ENCODE measurements around the gene PDE10A. TPM values are rescaled to one million over a fixed set of nuclear protein-coding genes. Genes with fewer than 3 reads are reported as not detected.
A peak's percentile ranks its signal among the peaks of the same experiment; 100 is the strongest.

PDE10A gene
- total RNA-seq = 1 to 10 TPM; 2.9 to 8.8 (median 3.9) TPM

DNA sequence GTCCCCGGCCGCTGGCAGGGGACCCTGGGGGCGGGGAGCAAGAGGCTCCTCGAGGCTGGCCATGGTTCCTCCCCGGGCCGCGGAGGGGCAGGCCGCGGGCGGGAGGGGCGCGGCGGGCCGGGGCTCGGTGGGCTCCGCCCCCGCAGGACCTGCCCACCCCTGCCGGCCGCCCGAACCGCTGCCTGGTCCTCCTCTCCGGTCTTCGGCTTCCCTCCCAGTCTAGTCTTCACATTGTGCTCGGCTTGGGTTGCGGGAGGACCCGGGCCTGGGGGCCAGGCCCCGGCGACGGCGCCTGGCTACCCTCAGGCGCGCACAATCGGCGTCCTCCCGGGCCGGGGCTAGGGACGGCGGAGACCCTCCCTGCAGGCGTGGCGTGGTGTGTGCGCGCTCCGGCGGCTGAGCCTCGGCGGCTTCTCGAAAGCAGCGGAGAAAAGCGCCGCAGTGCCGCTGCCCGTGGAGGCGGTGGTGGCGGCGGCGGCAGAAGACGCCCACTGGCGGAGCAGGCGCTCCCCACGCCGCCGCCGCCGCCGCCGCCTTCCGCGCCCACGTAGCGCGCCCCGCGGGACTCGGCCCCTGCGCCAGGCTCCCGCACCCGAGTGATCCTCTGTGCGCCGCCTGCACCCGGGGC is at the start of gene PDE10A:
Gene PDE10A (minus strand): TSS at position 493 of the 628 bp plus-strand sequence. CDS start 430 bp downstream, at position 63.
- Histone ChIP-seq H3K27me3 (peaks cover 0 to 90% (median 49%) of the 10 kb centered on the region in 4 donors), H3K4me3 (peak within 1 kb of the TSS; percentile 62 to 69 (median 67)), H3K27ac (replicated peaks in 1 of 4) (peak within 1 kb of the TSS; percentile 64 to 74 (median 67)), H3K9me3 (no peaks in the 10 kb centered on the region), H3K4me1 (peaks cover 21 to 50% (median 49%) of the 10 kb centered on the region in 4 donors), H3K36me3 (no peaks in the 10 kb centered on the region)
- DNase-seq (ENCODE audit: extremely low spot score) = peak; percentile 91
- TF ChIP-seq EP300 (IDR thresholded peaks at IDR 0.05) (no peak), POLR2AphosphoS5 (IDR thresholded peaks at IDR 0.05) (no peak), POLR2A (IDR thresholded peaks at IDR 0.05; ENCODE audit: low read depth) (no peak)
- TF ChIP-seq, protein P1, sequence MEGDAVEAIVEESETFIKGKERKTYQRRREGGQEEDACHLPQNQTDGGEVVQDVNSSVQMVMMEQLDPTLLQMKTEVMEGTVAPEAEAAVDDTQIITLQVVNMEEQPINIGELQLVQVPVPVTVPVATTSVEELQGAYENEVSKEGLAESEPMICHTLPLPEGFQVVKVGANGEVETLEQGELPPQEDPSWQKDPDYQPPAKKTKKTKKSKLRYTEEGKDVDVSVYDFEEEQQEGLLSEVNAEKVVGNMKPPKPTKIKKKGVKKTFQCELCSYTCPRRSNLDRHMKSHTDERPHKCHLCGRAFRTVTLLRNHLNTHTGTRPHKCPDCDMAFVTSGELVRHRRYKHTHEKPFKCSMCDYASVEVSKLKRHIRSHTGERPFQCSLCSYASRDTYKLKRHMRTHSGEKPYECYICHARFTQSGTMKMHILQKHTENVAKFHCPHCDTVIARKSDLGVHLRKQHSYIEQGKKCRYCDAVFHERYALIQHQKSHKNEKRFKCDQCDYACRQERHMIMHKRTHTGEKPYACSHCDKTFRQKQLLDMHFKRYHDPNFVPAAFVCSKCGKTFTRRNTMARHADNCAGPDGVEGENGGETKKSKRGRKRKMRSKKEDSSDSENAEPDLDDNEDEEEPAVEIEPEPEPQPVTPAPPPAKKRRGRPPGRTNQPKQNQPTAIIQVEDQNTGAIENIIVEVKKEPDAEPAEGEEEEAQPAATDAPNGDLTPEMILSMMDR (IDR thresholded peaks at IDR 0.05) = no peak
- 0% methylated on average over 15 of the region's 80 CpGs for WGBS
- intact Hi-C loops (cut with DNase I) = no loop called here

DNA sequence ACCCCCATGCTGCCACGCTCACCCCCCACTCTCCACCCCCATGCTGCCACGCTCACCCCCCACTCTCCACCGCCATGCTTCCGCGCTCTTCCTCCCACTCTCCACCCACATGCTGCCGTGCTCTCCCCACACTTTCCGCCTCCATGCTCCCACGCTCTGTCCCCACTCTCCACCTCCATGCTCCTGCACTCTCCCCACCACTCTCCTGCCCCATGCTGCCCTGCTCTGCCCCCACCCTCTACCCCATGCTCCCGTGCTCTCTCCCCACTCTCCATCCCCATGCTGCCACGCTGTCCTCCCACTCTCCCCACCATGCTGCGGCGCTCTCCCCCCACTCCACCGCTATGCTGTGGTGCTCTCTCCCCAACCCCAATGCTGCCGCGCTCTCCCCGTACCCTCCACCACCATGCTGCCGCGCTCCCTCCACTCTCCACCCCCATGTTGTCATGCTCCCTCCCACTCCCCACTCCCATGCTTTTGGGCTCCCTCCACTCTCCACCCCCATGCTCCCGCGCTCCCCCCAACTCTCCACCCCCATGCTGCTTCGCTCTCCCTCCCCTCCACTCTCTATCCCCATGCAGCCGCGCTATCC is 46.0 kb upstream of the PDE10A start:
- TF ChIP-seq POLR2A (IDR thresholded peaks at IDR 0.05; ENCODE audit: low read depth) = no peak
- TF ChIP-seq EP300 (IDR thresholded peaks at IDR 0.05) = no peak
- TF ChIP-seq, protein P1 (IDR thresholded peaks at IDR 0.05) = no peak
- TF ChIP-seq POLR2AphosphoS5 (IDR thresholded peaks at IDR 0.05) = no peak
- Histone ChIP-seq H3K27me3 (no peaks in the 10 kb centered on the region), H3K4me1 (peaks cover 0 to 4% (median 2%) of the 10 kb centered on the region in 4 donors), H3K36me3 (no peaks in the 10 kb centered on the region), H3K4me3 (no peak overlapping the region), H3K9me3 (no peaks in the 10 kb centered on the region), H3K27ac (replicated peaks in 1 of 4) (no peak overlapping the region)
- intact Hi-C loops (cut with DNase I) = no loop called here
- no peak for DNase-seq (ENCODE audit: extremely low spot score)
- 96% methylated on average over 23 of the region's 23 CpGs for WGBS

DNA sequence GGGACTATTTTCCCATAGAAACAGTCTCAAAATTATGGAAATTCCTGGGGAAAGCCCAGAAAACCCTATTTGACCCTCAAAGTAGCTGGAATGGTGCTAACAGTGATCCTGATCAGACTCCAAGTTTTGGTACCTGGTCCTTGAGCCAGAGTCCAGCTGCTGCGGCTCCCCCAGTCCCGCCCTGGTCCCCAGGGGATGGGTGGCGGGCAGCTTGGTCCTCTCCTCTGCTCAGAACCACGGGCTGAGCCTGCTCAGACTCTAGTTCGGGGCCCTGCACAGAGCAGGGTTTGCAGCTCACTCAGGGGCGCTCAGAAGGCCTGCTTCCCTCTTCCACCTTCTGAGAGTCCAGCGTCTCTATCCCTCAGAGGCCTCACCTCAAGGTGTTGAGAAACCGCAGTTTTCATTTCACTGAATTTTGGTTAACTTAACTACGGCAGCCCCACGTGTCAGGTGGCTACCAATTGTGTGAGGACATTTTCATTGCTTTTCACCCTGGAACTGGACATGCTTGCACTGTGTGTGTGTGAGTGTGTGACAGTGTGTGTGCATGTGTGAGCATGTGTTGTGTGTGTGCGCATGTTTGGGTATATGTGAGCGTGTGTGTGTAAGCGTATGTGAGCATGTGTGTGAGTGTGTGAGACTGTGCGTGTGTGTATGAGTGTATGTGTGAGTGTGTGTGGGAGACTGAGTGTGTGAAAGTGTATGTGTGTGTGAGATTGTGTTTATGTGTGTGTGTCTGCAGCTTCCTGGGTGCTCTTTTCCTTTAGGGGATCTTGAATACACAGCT is 44.2 kb upstream of the PDE10A start:
- TF ChIP-seq EP300 (IDR thresholded peaks at IDR 0.05) = no peak
- no peak for TF ChIP-seq POLR2AphosphoS5 (IDR thresholded peaks at IDR 0.05)
- no peak for TF ChIP-seq POLR2A (IDR thresholded peaks at IDR 0.05; ENCODE audit: low read depth)
- TF ChIP-seq, protein P1 (IDR thresholded peaks at IDR 0.05) = no peak
- H3K27me3 ChIP-seq = no peaks in the 10 kb centered on the region
- intact Hi-C loops (cut with DNase I) = no loop called here
- DNase-seq (ENCODE audit: extremely low spot score) = no peak
- H3K4me1 ChIP-seq = peaks cover 0 to 12% (median 10%) of the 10 kb centered on the region in 4 donors
- no peak overlapping the region for H3K27ac ChIP-seq (replicated peaks in 1 of 4)
- no peak overlapping the region for H3K4me3 ChIP-seq
- no peaks in the 10 kb centered on the region for H3K9me3 ChIP-seq
- WGBS = 94% methylated on average over 10 of the region's 14 CpGs
- H3K36me3 ChIP-seq = no peaks in the 10 kb centered on the region

DNA sequence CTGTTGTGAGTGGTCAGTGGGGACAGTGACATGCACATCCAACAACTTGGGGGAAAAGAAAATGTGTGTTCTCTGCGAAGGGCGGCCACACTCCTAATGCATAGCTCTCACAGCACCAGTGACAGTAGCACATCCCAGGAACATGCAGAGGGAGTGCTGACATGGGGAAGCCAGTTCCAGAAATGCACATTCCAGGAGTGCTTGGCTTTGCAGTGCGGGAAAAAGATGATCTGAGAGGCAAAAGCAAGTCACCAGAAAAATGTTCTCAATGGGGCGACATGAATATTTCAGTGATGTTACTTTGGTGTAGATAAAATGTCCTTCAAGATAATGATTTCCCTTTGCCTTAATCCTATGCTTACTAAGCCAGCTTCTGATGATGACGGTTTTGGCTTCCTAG is 42.9 kb upstream of the PDE10A start:
- peaks cover 0 to 15% (median 14%) of the 10 kb centered on the region in 4 donors for H3K4me1 ChIP-seq
- no peaks in the 10 kb centered on the region for H3K27me3 ChIP-seq
- TF ChIP-seq EP300 (IDR thresholded peaks at IDR 0.05) = no peak
- TF ChIP-seq POLR2AphosphoS5 (IDR thresholded peaks at IDR 0.05) = no peak
- TF ChIP-seq, protein P1 (IDR thresholded peaks at IDR 0.05) = no peak
- no peak for TF ChIP-seq POLR2A (IDR thresholded peaks at IDR 0.05; ENCODE audit: low read depth)
- H3K9me3 ChIP-seq = no peaks in the 10 kb centered on the region
- intact Hi-C loops (cut with DNase I) = no loop called here
- DNase-seq (ENCODE audit: extremely low spot score) = no peak
- no peaks in the 10 kb centered on the region for H3K36me3 ChIP-seq
- H3K27ac ChIP-seq (replicated peaks in 1 of 4) = no peak overlapping the region
- no peak overlapping the region for H3K4me3 ChIP-seq
- 74% methylated on average over 5 of the region's 5 CpGs for WGBS

Measured in esophagus muscularis mucosa (tissue), 4 donors.